ENCODE results near the gene NLGN1.

DNA sequence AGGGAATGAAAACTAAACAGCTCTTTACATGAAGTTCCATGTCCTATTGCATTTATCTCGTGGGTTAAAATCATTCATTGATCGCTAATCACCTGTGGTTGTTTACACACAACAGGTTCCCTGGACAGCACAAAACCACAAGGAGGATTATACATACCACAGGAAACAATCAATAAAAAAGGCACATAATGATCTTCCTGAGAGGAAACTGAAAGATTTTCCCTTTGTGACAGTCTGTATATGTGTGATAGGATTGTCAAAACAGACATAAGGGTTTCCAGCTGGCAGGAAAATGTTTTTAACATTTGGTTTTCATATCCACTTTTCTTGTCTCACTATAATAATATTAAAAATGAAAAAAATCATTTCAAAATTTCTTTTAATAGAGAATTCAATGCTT lies 541.8 kb downstream of the NLGN1 start:
- TF ChIP-seq, protein P1, sequence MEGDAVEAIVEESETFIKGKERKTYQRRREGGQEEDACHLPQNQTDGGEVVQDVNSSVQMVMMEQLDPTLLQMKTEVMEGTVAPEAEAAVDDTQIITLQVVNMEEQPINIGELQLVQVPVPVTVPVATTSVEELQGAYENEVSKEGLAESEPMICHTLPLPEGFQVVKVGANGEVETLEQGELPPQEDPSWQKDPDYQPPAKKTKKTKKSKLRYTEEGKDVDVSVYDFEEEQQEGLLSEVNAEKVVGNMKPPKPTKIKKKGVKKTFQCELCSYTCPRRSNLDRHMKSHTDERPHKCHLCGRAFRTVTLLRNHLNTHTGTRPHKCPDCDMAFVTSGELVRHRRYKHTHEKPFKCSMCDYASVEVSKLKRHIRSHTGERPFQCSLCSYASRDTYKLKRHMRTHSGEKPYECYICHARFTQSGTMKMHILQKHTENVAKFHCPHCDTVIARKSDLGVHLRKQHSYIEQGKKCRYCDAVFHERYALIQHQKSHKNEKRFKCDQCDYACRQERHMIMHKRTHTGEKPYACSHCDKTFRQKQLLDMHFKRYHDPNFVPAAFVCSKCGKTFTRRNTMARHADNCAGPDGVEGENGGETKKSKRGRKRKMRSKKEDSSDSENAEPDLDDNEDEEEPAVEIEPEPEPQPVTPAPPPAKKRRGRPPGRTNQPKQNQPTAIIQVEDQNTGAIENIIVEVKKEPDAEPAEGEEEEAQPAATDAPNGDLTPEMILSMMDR (IDR thresholded peaks at IDR 0.05): no peak
- no peak for TF ChIP-seq POLR2A (IDR thresholded peaks at IDR 0.05)
- no peak for TF ChIP-seq POLR2AphosphoS5 (IDR thresholded peaks at IDR 0.05)
- TF ChIP-seq EP300 (IDR thresholded peaks at IDR 0.05): no peak

Data from suprapubic skin (tissue), 4 donors.